ENCODE measurements around the gene CDC42EP4. TPM values are rescaled to one million over a fixed set of nuclear protein-coding genes. Genes with fewer than 3 reads are reported as not detected.

The CDC42EP4 gene
- polyA plus RNA-seq, 2 donors = 15.7 to 20.0 TPM

DNA sequence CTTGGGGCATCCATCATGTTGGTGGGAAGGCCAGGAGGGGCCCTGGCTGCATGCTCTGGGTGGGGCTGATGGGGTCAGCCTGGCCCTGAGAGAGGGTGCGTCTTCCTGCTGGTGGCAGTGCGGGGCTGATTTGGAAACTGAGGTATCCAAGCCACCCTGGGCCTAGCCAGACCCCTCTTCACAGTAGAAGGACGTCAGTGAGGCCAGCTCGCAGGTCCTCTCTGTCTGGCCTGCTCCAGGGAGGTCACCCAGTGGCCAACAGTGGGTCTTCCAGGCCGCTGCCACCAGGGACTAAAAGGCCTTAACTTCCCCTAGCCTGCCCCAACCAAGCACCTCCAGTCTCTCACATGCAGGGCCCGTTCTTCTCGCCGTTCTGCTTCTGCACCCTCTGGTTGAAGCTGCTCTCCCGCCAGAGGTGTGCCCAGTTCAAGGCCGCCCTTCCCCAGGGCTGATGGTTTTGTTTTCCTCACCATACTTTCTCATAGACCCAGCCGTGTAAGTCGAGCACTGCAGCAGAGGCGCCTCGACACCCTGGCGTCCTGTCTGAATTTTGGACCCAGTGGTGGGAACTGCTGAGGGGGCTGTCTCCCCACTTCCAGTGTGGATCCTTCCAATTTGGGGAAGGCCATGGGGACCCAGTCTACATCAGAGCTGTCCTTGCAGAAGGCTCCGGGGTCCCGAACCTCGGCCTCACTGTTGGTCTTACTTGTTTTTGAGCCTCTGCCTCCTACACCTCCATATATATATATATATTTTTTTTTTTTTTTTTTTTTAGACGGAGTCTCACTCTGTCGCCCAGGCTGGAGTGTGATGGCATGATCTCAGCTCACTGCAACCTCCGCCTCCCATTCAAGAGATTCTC, 42.9 kb upstream of the CDC42EP4 start:
- Histone ChIP-seq H3K36me3 (ENCODE audit: control insufficient read depth in 2 of 2, insufficient read depth in 2 of 2, low read length in 1 of 2) (no peaks in the 10 kb centered on the region), H3K27ac (ENCODE audit: low read depth in 2 of 2, low read length in 1 of 2) (no peak overlapping the region), H3K4me3 (ENCODE audit: low read depth in 1 of 2, low read length in 2 of 2) (no peak overlapping the region), H3K4me1 (ENCODE audit: control insufficient read depth in 2 of 2, insufficient read depth in 2 of 2, low read length in 1 of 2) (peaks cover 5 to 11% of the 10 kb centered on the region in 2 donors), H3K27me3 (ENCODE audit: control insufficient read depth in 1 of 2, insufficient read depth in 2 of 2, low read length in 2 of 2) (no peaks in the 10 kb centered on the region), H3K9me3 (ENCODE audit: control insufficient read depth in 2 of 2, insufficient read depth in 1 of 2, low read depth in 1 of 2, low read length in 1 of 2) (no peaks in the 10 kb centered on the region)
- WGBS, 2 donors = 92 to 94% methylated on average over 20 to 21 of the region's 21 CpGs

DNA sequence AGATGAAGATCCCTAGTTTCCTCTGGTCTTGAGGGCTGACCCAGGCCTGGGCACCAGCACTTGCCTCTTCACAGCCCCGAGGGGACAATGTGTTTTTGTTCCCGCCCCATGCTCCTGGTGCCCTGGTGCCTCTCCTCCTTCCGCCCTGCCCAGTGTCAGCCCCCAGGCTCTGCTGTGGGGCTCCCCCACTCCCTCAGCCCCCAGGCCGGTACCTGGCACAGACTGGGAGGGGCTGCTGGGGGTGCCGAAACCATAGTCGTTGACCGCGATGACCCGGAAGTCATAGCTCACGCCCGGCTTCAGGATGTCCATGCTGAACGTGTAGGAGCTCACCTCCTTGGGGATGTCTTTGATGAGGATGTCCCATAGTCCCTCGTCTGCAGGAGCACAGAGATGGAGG, 40.5 kb upstream of the CDC42EP4 start:
- peaks cover 5 to 7% of the 10 kb centered on the region in 2 donors for H3K4me1 ChIP-seq (ENCODE audit: control insufficient read depth in 2 of 2, insufficient read depth in 2 of 2, low read length in 1 of 2)

DNA sequence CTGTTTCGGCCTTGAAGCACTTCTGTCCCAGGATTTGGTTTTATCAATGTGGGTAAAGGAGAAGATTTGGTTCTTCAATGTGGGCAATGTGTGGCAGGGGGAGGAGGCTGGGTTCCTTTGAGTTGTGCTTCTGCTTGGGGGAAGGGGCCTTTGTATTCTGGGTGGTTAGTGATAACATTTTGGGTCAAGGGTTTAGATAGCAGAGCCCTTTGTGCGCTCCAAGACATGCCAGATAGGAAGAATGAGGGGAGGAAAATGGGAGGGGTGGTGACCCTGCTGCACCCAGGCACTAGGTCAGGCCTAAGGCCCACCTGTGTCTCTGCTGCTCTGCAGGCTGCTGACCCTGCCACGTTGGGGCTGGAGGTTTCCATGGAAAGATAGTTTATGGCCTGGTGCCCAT, 40.0 kb upstream of the CDC42EP4 start:
- no peaks in the 10 kb centered on the region for H3K36me3 ChIP-seq (ENCODE audit: control insufficient read depth in 2 of 2, insufficient read depth in 2 of 2, low read length in 1 of 2)
- peaks cover 5 to 7% of the 10 kb centered on the region in 2 donors for H3K4me1 ChIP-seq (ENCODE audit: control insufficient read depth in 2 of 2, insufficient read depth in 2 of 2, low read length in 1 of 2)
- H3K27me3 ChIP-seq (ENCODE audit: control insufficient read depth in 1 of 2, insufficient read depth in 2 of 2, low read length in 2 of 2) = no peaks in the 10 kb centered on the region
- 77% methylated on average over 3 of the region's 3 CpGs for WGBS, 2 donors
- no peak overlapping the region for H3K27ac ChIP-seq (ENCODE audit: low read depth in 2 of 2, low read length in 1 of 2)
- no peak overlapping the region for H3K4me3 ChIP-seq (ENCODE audit: low read depth in 1 of 2, low read length in 2 of 2)
- H3K9me3 ChIP-seq (ENCODE audit: control insufficient read depth in 2 of 2, insufficient read depth in 1 of 2, low read depth in 1 of 2, low read length in 1 of 2) = no peaks in the 10 kb centered on the region

More for the DNA sequence above, 40.5 kb upstream of the CDC42EP4 start:
- 90 to 91% methylated on average over 13 of the region's 13 CpGs for WGBS, 2 donors
- H3K36me3 ChIP-seq (ENCODE audit: control insufficient read depth in 2 of 2, insufficient read depth in 2 of 2, low read length in 1 of 2) = no peaks in the 10 kb centered on the region
- no peaks in the 10 kb centered on the region for H3K9me3 ChIP-seq (ENCODE audit: control insufficient read depth in 2 of 2, insufficient read depth in 1 of 2, low read depth in 1 of 2, low read length in 1 of 2)
- H3K27me3 ChIP-seq (ENCODE audit: control insufficient read depth in 1 of 2, insufficient read depth in 2 of 2, low read length in 2 of 2) = no peaks in the 10 kb centered on the region
- H3K4me3 ChIP-seq (ENCODE audit: low read depth in 1 of 2, low read length in 2 of 2) = no peak overlapping the region
- no peak overlapping the region for H3K27ac ChIP-seq (ENCODE audit: low read depth in 2 of 2, low read length in 1 of 2)

DNA sequence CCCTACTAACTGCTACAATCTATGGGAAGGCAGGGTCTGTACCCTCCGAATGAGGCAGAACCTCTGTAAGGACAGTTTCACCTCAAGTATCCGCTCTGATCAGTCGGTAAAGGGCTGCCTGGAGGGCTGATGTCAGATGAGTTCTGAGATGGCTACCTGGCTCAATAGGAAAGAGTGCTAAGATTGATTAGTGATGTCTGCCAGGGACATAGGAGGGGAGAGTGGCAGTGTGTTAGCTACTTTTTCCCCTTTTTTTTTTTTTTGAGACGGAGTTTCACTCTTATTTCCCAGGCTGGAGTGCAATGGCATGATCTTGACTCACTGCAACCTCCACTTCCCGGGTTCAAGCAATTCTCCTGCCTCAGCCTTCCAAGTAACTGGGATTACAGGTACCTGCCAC, 39.1 kb upstream of the CDC42EP4 start:
- no peaks in the 10 kb centered on the region for H3K36me3 ChIP-seq (ENCODE audit: control insufficient read depth in 2 of 2, insufficient read depth in 2 of 2, low read length in 1 of 2)
- H3K27ac ChIP-seq (ENCODE audit: low read depth in 2 of 2, low read length in 1 of 2) = no peak overlapping the region
- H3K9me3 ChIP-seq (ENCODE audit: control insufficient read depth in 2 of 2, insufficient read depth in 1 of 2, low read depth in 1 of 2, low read length in 1 of 2) = no peaks in the 10 kb centered on the region
- no peaks in the 10 kb centered on the region for H3K27me3 ChIP-seq (ENCODE audit: control insufficient read depth in 1 of 2, insufficient read depth in 2 of 2, low read length in 2 of 2)
- WGBS, 2 donors = 95 to 98% methylated on average over 5 of the region's 5 CpGs
- H3K4me1 ChIP-seq (ENCODE audit: control insufficient read depth in 2 of 2, insufficient read depth in 2 of 2, low read length in 1 of 2) = peaks cover under 1 to 1% of the 10 kb centered on the region in 2 donors
- no peak overlapping the region for H3K4me3 ChIP-seq (ENCODE audit: low read depth in 1 of 2, low read length in 2 of 2)

DNA sequence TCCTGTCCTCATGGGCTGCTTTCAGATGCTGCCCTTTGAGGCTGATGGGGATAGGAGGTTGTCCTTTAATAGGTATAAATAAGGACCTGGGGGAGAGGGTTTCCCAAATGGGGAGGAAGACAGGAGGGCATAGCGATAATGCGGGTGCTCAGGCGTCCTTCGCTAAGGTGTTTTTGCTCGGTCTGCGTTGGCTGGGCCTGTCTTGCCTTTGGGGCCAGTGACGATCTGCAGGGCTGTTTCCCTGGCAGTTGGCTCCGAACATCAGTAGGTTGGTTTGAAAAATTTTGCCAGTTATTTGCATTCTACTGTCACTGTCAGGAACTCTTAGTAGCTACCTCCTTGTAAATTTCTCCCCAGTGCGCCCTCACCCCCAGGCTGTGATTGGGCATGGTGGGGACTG, 37.8 kb upstream of the CDC42EP4 start:
- Histone ChIP-seq H3K9me3 (ENCODE audit: control insufficient read depth in 2 of 2, insufficient read depth in 1 of 2, low read depth in 1 of 2, low read length in 1 of 2) (no peaks in the 10 kb centered on the region), H3K27me3 (ENCODE audit: control insufficient read depth in 1 of 2, insufficient read depth in 2 of 2, low read length in 2 of 2) (no peaks in the 10 kb centered on the region), H3K4me3 (ENCODE audit: low read depth in 1 of 2, low read length in 2 of 2) (no peak overlapping the region), H3K4me1 (ENCODE audit: control insufficient read depth in 2 of 2, insufficient read depth in 2 of 2, low read length in 1 of 2) (no peaks in the 10 kb centered on the region), H3K27ac (ENCODE audit: low read depth in 2 of 2, low read length in 1 of 2) (peak overlapping the region in 1 of 2 donors; percentile 38), H3K36me3 (ENCODE audit: control insufficient read depth in 2 of 2, insufficient read depth in 2 of 2, low read length in 1 of 2) (no peaks in the 10 kb centered on the region)
- WGBS, 2 donors = 93 to 94% methylated on average over 9 of the region's 9 CpGs

DNA sequence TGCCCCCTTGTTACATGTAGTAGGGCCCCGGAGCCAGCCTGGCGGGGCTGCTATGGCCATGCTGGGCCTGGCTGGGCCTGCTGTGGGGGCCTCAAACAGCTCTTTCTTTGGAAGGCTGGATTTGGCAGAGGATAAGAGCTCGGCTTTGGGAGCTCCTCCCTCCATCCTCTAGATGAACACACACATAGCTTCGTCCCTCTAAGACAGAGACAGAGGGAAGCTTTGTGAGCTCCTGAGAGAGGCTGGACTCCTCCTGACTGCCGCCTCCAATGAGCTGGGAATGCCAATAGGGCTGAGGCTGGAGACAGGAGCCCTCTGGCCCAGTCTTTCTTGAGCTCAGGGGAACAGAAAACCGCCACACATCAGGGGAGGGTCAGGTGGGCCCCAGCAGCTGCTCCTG, 37.3 kb upstream of the CDC42EP4 start:
- Histone ChIP-seq H3K27ac (ENCODE audit: low read depth in 2 of 2, low read length in 1 of 2) (peak overlapping the region in 1 of 2 donors; percentile 42), H3K4me3 (ENCODE audit: low read depth in 1 of 2, low read length in 2 of 2) (no peak overlapping the region), H3K9me3 (ENCODE audit: control insufficient read depth in 2 of 2, insufficient read depth in 1 of 2, low read depth in 1 of 2, low read length in 1 of 2) (no peaks in the 10 kb centered on the region), H3K4me1 (ENCODE audit: control insufficient read depth in 2 of 2, insufficient read depth in 2 of 2, low read length in 1 of 2) (no peaks in the 10 kb centered on the region), H3K27me3 (ENCODE audit: control insufficient read depth in 1 of 2, insufficient read depth in 2 of 2, low read length in 2 of 2) (no peaks in the 10 kb centered on the region), H3K36me3 (ENCODE audit: control insufficient read depth in 2 of 2, insufficient read depth in 2 of 2, low read length in 1 of 2) (no peaks in the 10 kb centered on the region)
- 59 to 72% methylated on average over 6 of the region's 6 CpGs for WGBS, 2 donors

DNA sequence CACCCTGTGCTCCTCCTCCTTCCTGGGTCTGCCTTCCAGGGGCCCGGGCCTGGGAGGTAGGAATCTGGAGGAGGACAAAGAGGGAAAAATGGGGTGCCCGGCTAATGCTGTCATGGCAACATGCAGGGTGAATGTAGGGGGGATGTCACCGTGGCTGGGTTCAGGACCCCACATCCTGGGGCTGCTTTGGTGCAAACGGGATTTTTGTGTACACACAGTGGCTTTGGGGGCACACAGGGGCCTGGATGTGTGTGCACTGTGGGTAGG, 37.0 kb upstream of the CDC42EP4 start:
- Histone ChIP-seq H3K4me1 (ENCODE audit: control insufficient read depth in 2 of 2, insufficient read depth in 2 of 2, low read length in 1 of 2) (no peaks in the 10 kb centered on the region), H3K27me3 (ENCODE audit: control insufficient read depth in 1 of 2, insufficient read depth in 2 of 2, low read length in 2 of 2) (no peaks in the 10 kb centered on the region), H3K27ac (ENCODE audit: low read depth in 2 of 2, low read length in 1 of 2) (peak overlapping the region in 1 of 2 donors; percentile 42), H3K9me3 (ENCODE audit: control insufficient read depth in 2 of 2, insufficient read depth in 1 of 2, low read depth in 1 of 2, low read length in 1 of 2) (no peaks in the 10 kb centered on the region), H3K36me3 (ENCODE audit: control insufficient read depth in 2 of 2, insufficient read depth in 2 of 2, low read length in 1 of 2) (no peaks in the 10 kb centered on the region), H3K4me3 (ENCODE audit: low read depth in 1 of 2, low read length in 2 of 2) (no peak overlapping the region)
- WGBS, 2 donors = 38 to 52% methylated on average over 3 to 4 of the region's 4 CpGs

GRCh38 chr17:73348018-73348828, 36.4 kb upstream of the CDC42EP4 start:
- no peaks in the 10 kb centered on the region for H3K9me3 ChIP-seq (ENCODE audit: control insufficient read depth in 2 of 2, insufficient read depth in 1 of 2, low read depth in 1 of 2, low read length in 1 of 2)
- no peaks in the 10 kb centered on the region for H3K36me3 ChIP-seq (ENCODE audit: control insufficient read depth in 2 of 2, insufficient read depth in 2 of 2, low read length in 1 of 2)
- peak overlapping the region in 1 of 2 donors; percentile 0 for H3K27ac ChIP-seq (ENCODE audit: low read depth in 2 of 2, low read length in 1 of 2)
- WGBS, 2 donors = 78 to 86% methylated on average over 19 of the region's 19 CpGs
- no peaks in the 10 kb centered on the region for H3K4me1 ChIP-seq (ENCODE audit: control insufficient read depth in 2 of 2, insufficient read depth in 2 of 2, low read length in 1 of 2)
- H3K4me3 ChIP-seq (ENCODE audit: low read depth in 1 of 2, low read length in 2 of 2) = no peak overlapping the region
- no peaks in the 10 kb centered on the region for H3K27me3 ChIP-seq (ENCODE audit: control insufficient read depth in 1 of 2, insufficient read depth in 2 of 2, low read length in 2 of 2)

DNA sequence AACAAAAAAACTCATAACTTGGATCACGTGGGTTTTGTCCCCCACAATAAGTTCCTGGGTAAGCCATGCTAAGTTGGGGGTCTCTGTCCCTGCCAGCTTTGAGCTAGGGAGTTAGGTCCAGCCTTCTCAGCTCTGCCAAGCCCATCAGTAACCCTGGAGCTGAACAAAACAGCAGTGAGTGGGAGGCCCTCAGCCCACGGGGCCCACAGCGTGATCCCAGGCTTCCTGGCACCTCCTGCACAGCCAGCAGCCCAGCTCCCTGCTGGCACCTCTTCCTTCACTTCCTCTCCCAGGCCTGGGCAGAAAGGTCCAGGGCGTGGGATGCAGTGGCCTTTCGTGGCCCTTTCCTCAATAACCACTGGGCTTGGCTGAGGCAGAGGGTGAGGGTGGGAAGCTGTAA, 35.5 kb upstream of the CDC42EP4 start:
- no peak overlapping the region for H3K27ac ChIP-seq (ENCODE audit: low read depth in 2 of 2, low read length in 1 of 2)
- no peaks in the 10 kb centered on the region for H3K27me3 ChIP-seq (ENCODE audit: control insufficient read depth in 1 of 2, insufficient read depth in 2 of 2, low read length in 2 of 2)
- 36 to 52% methylated on average over 5 of the region's 5 CpGs for WGBS, 2 donors
- H3K4me1 ChIP-seq (ENCODE audit: control insufficient read depth in 2 of 2, insufficient read depth in 2 of 2, low read length in 1 of 2) = peaks cover 0 to 5% of the 10 kb centered on the region in 2 donors
- no peaks in the 10 kb centered on the region for H3K36me3 ChIP-seq (ENCODE audit: control insufficient read depth in 2 of 2, insufficient read depth in 2 of 2, low read length in 1 of 2)
- no peaks in the 10 kb centered on the region for H3K9me3 ChIP-seq (ENCODE audit: control insufficient read depth in 2 of 2, insufficient read depth in 1 of 2, low read depth in 1 of 2, low read length in 1 of 2)
- H3K4me3 ChIP-seq (ENCODE audit: low read depth in 1 of 2, low read length in 2 of 2) = no peak overlapping the region

Measured in esophagus (tissue), 2 donors.